Spleen (tissue), 7 donors: ENCODE results near the gene MAMDC2.

ENCODE experiments used
- POLR2A ChIP-seq, 3 donors: fragments of 450-650 bp; IDR thresholded peaks; one replicate each; pipeline ENCODE4 v1.5.1; 2017; ENCODE audit warnings: antibody characterized with exemption in 3 of 3, mild to moderate bottlenecking in 1 of 3
- TF ChIP-seq, protein P1 (sequence below), 11 experiments: fragments of 200-600 bp in 7 of 11; fragments of 450-650 bp in 4 of 11; sonication (generic) in 4 of 11; IDR thresholded peaks in 8 of 11; conservative IDR thresholded peaks in 3 of 11; 1 replicate in 7 of 11; 2 replicates in 4 of 11; pipeline versions ENCODE4 v1.4.0 to v1.8.0; 2016 to 2021; ENCODE audit warnings: antibody characterized with exemption in 11 of 11, inconsistent platforms in 4 of 11, mild to moderate bottlenecking in 1 of 11
- donor health status: DM: no; HTN: no; CAD: no; lungs with moderate emphysema.
- donor health status: DM: no; HTN: no; CAD: no.
- donor health status: DM: no; HTN: no; CAD: no.

DNA sequence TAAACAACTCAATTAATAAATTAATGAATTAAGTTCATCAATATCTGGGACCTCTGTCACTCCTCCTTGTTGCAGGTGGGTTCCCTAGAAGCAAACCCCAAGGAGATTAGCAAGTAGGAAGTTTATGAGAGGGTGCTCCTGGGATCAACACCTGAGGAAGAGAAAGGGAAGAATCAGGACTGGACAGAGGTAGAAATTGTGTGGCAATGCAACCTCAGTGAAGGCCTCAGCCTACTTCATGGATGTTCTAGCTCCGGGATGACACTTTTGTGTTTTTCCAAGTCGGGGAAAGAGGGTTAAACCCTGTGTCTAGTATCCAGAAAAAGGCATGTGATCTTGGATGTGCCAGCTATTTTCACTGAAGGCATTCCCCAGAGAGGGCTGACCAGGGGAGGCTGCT is 23.2 kb downstream of the MAMDC2 start:
- TF ChIP-seq, protein P1, sequence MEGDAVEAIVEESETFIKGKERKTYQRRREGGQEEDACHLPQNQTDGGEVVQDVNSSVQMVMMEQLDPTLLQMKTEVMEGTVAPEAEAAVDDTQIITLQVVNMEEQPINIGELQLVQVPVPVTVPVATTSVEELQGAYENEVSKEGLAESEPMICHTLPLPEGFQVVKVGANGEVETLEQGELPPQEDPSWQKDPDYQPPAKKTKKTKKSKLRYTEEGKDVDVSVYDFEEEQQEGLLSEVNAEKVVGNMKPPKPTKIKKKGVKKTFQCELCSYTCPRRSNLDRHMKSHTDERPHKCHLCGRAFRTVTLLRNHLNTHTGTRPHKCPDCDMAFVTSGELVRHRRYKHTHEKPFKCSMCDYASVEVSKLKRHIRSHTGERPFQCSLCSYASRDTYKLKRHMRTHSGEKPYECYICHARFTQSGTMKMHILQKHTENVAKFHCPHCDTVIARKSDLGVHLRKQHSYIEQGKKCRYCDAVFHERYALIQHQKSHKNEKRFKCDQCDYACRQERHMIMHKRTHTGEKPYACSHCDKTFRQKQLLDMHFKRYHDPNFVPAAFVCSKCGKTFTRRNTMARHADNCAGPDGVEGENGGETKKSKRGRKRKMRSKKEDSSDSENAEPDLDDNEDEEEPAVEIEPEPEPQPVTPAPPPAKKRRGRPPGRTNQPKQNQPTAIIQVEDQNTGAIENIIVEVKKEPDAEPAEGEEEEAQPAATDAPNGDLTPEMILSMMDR (IDR thresholded peaks at IDR 0.05 in 8 of 11, conservative IDR thresholded peaks at IDR 0.05 in 3 of 11): no peak
- no peak for TF ChIP-seq POLR2A (IDR thresholded peaks at IDR 0.05)
